Stomach (tissue), 9 donors: ENCODE measurements around the gene TENM4. TPM values are rescaled to one million over a fixed set of nuclear protein-coding genes. Genes with fewer than 3 reads are reported as not detected.
A peak's percentile ranks its signal among the peaks of the same experiment; 100 is the strongest.

Experiments used
- DNase-seq, 2 donors: peaks; one replicate each; pipeline versions ENCODE4 v3.0.0 to v3.0.0-alpha.2; 2013 to 2019
- H3K27ac ChIP-seq, 5 donors: fragments of 200-600 bp in 4 of 5; sonication (generic) in 4 of 5; one replicate each; pipeline ENCODE4 v1.5.1; 2013 to 2019; ENCODE audit warnings: mild to moderate bottlenecking in 1 of 5, moderate library complexity in 1 of 5
- H3K27me3 ChIP-seq, 3 donors: fragments of 200-600 bp; sonication (generic); one replicate each; pipeline ENCODE4 v1.5.1; 2017 to 2019; ENCODE audit warnings: mixed run types in 1 of 3
- H3K36me3 ChIP-seq, 4 donors: fragments of 200-600 bp; sonication (generic); 1 replicate in 3 of 4; 2 replicates in 1 of 4; pipeline ENCODE4 v1.5.1; 2016 to 2019
- H3K4me1 ChIP-seq, 4 donors: fragments of 200-600 bp; sonication (generic); one replicate each; pipeline ENCODE4 v1.5.1; 2016 to 2019
- H3K4me3 ChIP-seq, 4 donors: fragments of 200-600 bp; sonication (generic) in 3 of 4; one replicate each; pipeline ENCODE4 v1.5.1; 2016 to 2019; ENCODE audit warnings: mild to moderate bottlenecking in 1 of 4
- H3K9me3 ChIP-seq, 4 donors: fragments of 200-600 bp; sonication (generic); one replicate each; pipeline ENCODE4 v1.5.1; 2016 to 2019
- EP300 ChIP-seq: sonication (generic); formaldehyde crosslinking; IDR thresholded peaks from one replicate; pipeline ENCODE4 v1.6.1; 2017; ENCODE audit warnings: antibody characterized with exemption
- POLR2A ChIP-seq, 4 donors: fragments of 450-650 bp; IDR thresholded peaks; one replicate each; pipeline ENCODE4 v1.6.1; 2016; ENCODE audit warnings: antibody characterized with exemption in 4 of 4, control low read depth in 2 of 4, mild to moderate bottlenecking in 1 of 4, moderate library complexity in 1 of 4
- POLR2AphosphoS5 ChIP-seq, 3 donors: sonication (generic); formaldehyde crosslinking; IDR thresholded peaks; one replicate each; pipeline ENCODE4 v1.6.1; 2016; ENCODE audit warnings: antibody characterized with exemption in 3 of 3
- WGBS, 5 donors: extraction: QIAGEN DNeasy Blood & Tissue Kit in 3 of 5; methylation state at CpG; one replicate each; pipeline versions ENCODE4 v1.1.5 to v1.1.7; 2013 to 2018; 5-methylcytosine and 5-hydroxymethylcytosine counted together
- intact Hi-C: fragments of 100-400 bp; cut with DNase I; formaldehyde crosslinking; loops from one replicate; pipeline ENCODE4 v1.15.1; 2023; ENCODE audit warnings: low total_unique reads
- polyA plus RNA-seq, 3 donors: library from polyadenylated mRNA; stranded (reverse); fragments of 200-250 nt; gene quantifications; one replicate each; pipeline ENCODE4 v1.2.3, GENCODE V29; 2013
- total RNA-seq, 5 donors: library from RNA; depleted of rRNA; stranded (reverse); fragments of >200 nt; gene quantifications; one replicate each; pipeline versions ENCODE4 v1.1.0 to v1.2.3, GENCODE V29; 2014 to 2016
- TF ChIP-seq, protein P1 (sequence below), 7 experiments: fragments of 450-650 bp in 4 of 7; fragments of 200-600 bp in 3 of 7; sonication (generic) in 3 of 7; IDR thresholded peaks; one replicate each; pipeline ENCODE4 v1.5.1; 2016 to 2019; ENCODE audit warnings: antibody characterized with exemption in 7 of 7, control low read depth in 2 of 7, mild to moderate bottlenecking in 1 of 7
- donor health status: healthy with polysubstance abuse.
- donor health status: Bipolar disorder and iron deficiency.
- donor health status: healthy.

Gene TENM4
- total and polyA plus RNA-seq, 8 donors = 0.06 to 13.2 (median 0.87) TPM; not detected in 1

DNA sequence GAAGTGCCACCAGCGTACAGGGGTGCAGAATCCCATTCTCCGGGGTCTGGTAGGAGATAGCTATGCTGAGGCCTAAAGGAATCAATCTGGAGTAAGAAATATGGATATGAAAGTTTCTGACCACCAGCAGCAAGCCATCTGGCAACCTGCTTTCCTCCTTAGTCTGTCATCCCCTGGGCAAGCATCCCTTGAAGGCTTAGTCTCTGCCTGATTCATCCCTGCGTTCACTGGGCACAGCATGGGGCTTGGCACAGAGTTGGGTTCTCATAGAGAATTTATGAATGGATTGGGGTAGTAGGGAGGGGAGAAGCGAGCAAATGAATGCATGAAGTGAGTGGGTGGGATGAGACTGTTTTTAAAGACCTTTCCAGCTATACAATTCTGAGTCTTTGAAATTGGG, 780.4 kb downstream of the TENM4 start:
- Histone ChIP-seq H3K27ac (no peak overlapping the region), H3K9me3 (no peaks in the 10 kb centered on the region), H3K27me3 (no peaks in the 10 kb centered on the region), H3K36me3 (peaks cover 0 to 13% (median 0%) of the 10 kb centered on the region in 4 donors), H3K4me1 (no peaks in the 10 kb centered on the region), H3K4me3 (no peak overlapping the region)
- DNase-seq = no peak
- TF ChIP-seq EP300 = no peak
- TF ChIP-seq, protein P1, sequence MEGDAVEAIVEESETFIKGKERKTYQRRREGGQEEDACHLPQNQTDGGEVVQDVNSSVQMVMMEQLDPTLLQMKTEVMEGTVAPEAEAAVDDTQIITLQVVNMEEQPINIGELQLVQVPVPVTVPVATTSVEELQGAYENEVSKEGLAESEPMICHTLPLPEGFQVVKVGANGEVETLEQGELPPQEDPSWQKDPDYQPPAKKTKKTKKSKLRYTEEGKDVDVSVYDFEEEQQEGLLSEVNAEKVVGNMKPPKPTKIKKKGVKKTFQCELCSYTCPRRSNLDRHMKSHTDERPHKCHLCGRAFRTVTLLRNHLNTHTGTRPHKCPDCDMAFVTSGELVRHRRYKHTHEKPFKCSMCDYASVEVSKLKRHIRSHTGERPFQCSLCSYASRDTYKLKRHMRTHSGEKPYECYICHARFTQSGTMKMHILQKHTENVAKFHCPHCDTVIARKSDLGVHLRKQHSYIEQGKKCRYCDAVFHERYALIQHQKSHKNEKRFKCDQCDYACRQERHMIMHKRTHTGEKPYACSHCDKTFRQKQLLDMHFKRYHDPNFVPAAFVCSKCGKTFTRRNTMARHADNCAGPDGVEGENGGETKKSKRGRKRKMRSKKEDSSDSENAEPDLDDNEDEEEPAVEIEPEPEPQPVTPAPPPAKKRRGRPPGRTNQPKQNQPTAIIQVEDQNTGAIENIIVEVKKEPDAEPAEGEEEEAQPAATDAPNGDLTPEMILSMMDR (IDR thresholded peaks at IDR 0.05) = no peak
- no peak for TF ChIP-seq POLR2A (IDR thresholded peaks at IDR 0.05)
- no peak for TF ChIP-seq POLR2AphosphoS5 (IDR thresholded peaks at IDR 0.05)
- 89 to 95% (median 93%) methylated on average over 4 of the region's 4 CpGs for WGBS, 5 donors
- intact Hi-C loops = no loop called here

- DNase-seq = peak in 1 of 2 donors; percentile 29
- Histone ChIP-seq H3K36me3 (peaks cover 0 to 13% (median 0%) of the 10 kb centered on the region in 4 donors), H3K4me1 (no peaks in the 10 kb centered on the region), H3K27ac (no peak overlapping the region), H3K4me3 (no peak overlapping the region), H3K27me3 (no peaks in the 10 kb centered on the region), H3K9me3 (no peaks in the 10 kb centered on the region)
- intact Hi-C loops = no loop called here
- whole genome bisulfite sequencing, 5 donors = 69 to 82% (median 77%) methylated on average over 11 of the region's 11 CpGs
- TF ChIP-seq EP300 = no peak
- no peak for TF ChIP-seq POLR2A (IDR thresholded peaks at IDR 0.05)
- TF ChIP-seq, protein P1 (IDR thresholded peaks at IDR 0.05) = no peak
- no peak for TF ChIP-seq POLR2AphosphoS5 (IDR thresholded peaks at IDR 0.05)
These were observed 781.2 kb downstream of the TENM4 start for GRCh38 chr11:78659326-78660270.

DNA sequence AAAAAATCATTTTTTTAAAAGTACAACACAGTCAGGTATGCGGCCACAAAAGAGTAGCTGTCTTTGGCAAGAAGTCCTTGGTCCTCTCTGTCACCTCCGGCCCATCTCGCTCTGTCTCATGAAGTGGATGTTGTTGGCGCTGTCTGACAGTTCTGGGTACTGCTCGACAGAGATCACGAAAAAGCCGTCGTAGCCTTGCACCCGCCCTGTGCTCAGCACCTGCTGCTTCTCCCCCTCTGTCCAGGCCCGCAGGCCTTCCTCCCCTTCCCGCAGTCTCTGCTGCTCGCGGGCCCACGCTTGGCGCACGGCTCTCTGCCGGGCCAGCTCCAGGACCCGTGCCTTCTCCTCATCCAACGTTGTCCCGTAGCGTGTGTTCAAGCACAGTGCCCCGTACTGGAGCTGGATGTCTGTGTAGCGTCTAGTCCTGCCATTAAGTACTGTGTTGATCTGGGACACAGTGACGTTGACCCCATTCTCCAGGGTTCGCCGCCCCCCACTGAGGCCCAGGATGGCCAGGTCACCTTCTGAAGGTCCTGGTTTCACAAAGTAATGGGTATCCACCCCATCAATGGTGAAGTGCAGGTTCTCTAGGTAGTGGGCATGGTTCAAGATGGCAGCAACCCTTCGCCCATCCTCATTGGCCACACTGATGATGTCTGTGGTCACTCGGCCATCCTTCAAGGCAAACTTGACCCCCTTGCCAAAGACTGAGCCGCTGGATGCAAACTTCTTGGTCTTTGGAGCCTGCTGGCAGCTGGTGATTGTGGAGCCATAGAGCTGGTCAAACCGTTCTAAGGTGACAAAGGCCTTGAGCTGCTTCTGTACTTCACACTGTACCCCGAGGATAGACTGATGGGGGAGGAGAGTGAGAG, 782.6 kb downstream of the TENM4 start:
- H3K27ac ChIP-seq = no peak overlapping the region
- intact Hi-C loops = no loop called here
- whole genome bisulfite sequencing, 5 donors = 93 to 96% (median 94%) methylated on average over 24 to 31 of the region's 31 CpGs

More for the DNA sequence above, 782.6 kb downstream of the TENM4 start:
- H3K27me3 ChIP-seq = no peaks in the 10 kb centered on the region
- no peaks in the 10 kb centered on the region for H3K9me3 ChIP-seq
- H3K4me1 ChIP-seq = no peaks in the 10 kb centered on the region
- H3K36me3 ChIP-seq = peaks cover 0 to 13% (median 0%) of the 10 kb centered on the region in 4 donors
- H3K4me3 ChIP-seq = no peak overlapping the region
- no peak for DNase-seq
- TF ChIP-seq, protein P1 (IDR thresholded peaks at IDR 0.05) = no peak
- TF ChIP-seq POLR2A (IDR thresholded peaks at IDR 0.05) (no peak), EP300 (no peak), POLR2AphosphoS5 (IDR thresholded peaks at IDR 0.05) (no peak)
